GM12878 (cell line): ENCODE data around the gene EEF1AKMT2. TPM values are rescaled to one million over a fixed set of nuclear protein-coding genes. Genes with fewer than 3 reads are reported as not detected.

ENCODE experiments used
- ATAC-seq: fragments of 200-7000 bp; cut with Tn5 transposase; 3 replicates; pipeline ENCODE4 v1.9.1; 2020; ENCODE audit warnings: mild to moderate bottlenecking, moderate library complexity
- BruUV-seq: library from RNA; stranded (reverse); fragments of 400-500 nt; replicated peaks from 2 replicates; lab custom pipeline; 2021; lab: Mats Ljungman, UMichigan
- CTCF ChIA-PET: fragments of 300-600 bp; sonication (Branson Sonifier 250); formaldehyde crosslinking; extraction: SDS; loops from one replicate; lab custom pipeline; 2021; ENCODE audit warnings: inconsistent platforms; lab: Yijun Ruan, JAX
- POLR2A ChIA-PET: fragments of 350-600 bp; formaldehyde crosslinking; extraction: SDS; loops from one replicate; lab custom pipeline; 2021; ENCODE audit warnings: inconsistent platforms; lab: Charles Lee
- RAD21 ChIA-PET: fragments of 300-600 bp; sonication (Branson Sonifier 250); formaldehyde crosslinking; loops from one replicate; lab custom pipeline; 2023; ENCODE audit warnings: antibody characterized with exemption; ENCODE audit not compliant: unreplicated experiment; lab: Charles Lee
- SMC1A ChIA-PET: fragments of 300-600 bp; sonication (Branson Sonifier 250); formaldehyde crosslinking; loops from one replicate; lab custom pipeline; 2023; ENCODE audit not compliant: unreplicated experiment, uncharacterized antibody; lab: Charles Lee
- DNase-seq: peaks from one replicate; pipeline ENCODE4 v3.0.0-alpha.2; 2011; ENCODE audit warnings: low read depth, low spot score
- FAIRE-seq: peaks from 3 replicates; lab custom pipeline; 2011; peaks lifted over from hg19 to GRCh38; lab: Jason Lieb, UNC
- H2AFZ ChIP-seq: 2 replicates; pipeline ENCODE4 v1.6.0; 2011; ENCODE audit warnings: low read depth, low read length, control low read depth; ENCODE audit not compliant: control insufficient read depth
- H3K27ac ChIP-seq: 2 replicates; pipeline ENCODE4 v1.5.1; 2011; ENCODE audit warnings: control low read depth; ENCODE audit not compliant: control insufficient read depth, insufficient read depth
- H3K27me3 ChIP-seq, 2 experiments: replicated peaks in 1 of 2; 2 replicates each; pipeline versions ENCODE4 v1.6.0 to v1.6.1; 2011; ENCODE audit warnings: low read length in 1 of 2; ENCODE audit not compliant: control insufficient read depth in 2 of 2, insufficient read depth in 2 of 2
- H3K36me3 ChIP-seq, 2 experiments: 2 replicates each; pipeline ENCODE4 v1.5.1; 2011; ENCODE audit warnings: low read length in 1 of 2; ENCODE audit not compliant: control insufficient read depth in 2 of 2, insufficient read depth in 2 of 2
- H3K4me1 ChIP-seq: 2 replicates; pipeline ENCODE4 v1.6.1; 2011; ENCODE audit warnings: mild to moderate bottlenecking, low read length, moderate library complexity, mixed read lengths; ENCODE audit not compliant: control insufficient read depth, insufficient read depth
- H3K4me2 ChIP-seq: 2 replicates; pipeline ENCODE4 v1.6.0; 2011; ENCODE audit warnings: control low read depth; ENCODE audit not compliant: control insufficient read depth, insufficient read depth
- H3K4me3 ChIP-seq: fragments of 200-600 bp; sonication (generic); 2 replicates; pipeline ENCODE4 v1.5.1; 2016
- H3K79me2 ChIP-seq: 2 replicates; pipeline ENCODE4 v1.6.0; 2011; ENCODE audit warnings: low read length; ENCODE audit not compliant: control insufficient read depth, insufficient read depth
- H3K9ac ChIP-seq: 2 replicates; pipeline ENCODE4 v1.8.0; 2011; ENCODE audit warnings: low read length, control low read depth, mixed read lengths; ENCODE audit not compliant: control insufficient read depth, insufficient read depth
- H3K9me3 ChIP-seq: replicated peaks from 3 replicates; pipeline ENCODE4 v1.5.1; 2011; ENCODE audit warnings: mild to moderate bottlenecking, low read length; ENCODE audit not compliant: control insufficient read depth, insufficient read depth
- H4K20me1 ChIP-seq: 2 replicates; pipeline ENCODE4 v1.6.0; 2011; ENCODE audit not compliant: control insufficient read depth, insufficient read depth
- GATAD2B ChIP-seq: fragments of 450-650 bp; conservative IDR thresholded peaks from 2 replicates; pipeline ENCODE4 v1.6.1; 2017; ENCODE audit warnings: low read depth, mild to moderate bottlenecking, moderate library complexity
- POLR2A ChIP-seq: IDR thresholded peaks from 2 replicates; pipeline ENCODE4 v1.6.1; 2011; ENCODE audit warnings: low read depth, mild to moderate bottlenecking, low read length
- RAD21 ChIP-seq: IDR thresholded peaks from 2 replicates; pipeline ENCODE4 v1.6.1; 2011; ENCODE audit warnings: mild to moderate bottlenecking, low read depth, low read length, moderate library complexity; ENCODE audit not compliant: insufficient read depth
- WGBS: methylation state at CpG from one replicate; pipeline ENCODE4 v1.1.6; 2016; ENCODE audit warnings: low lambda C conversion rate; ENCODE audit not compliant: insufficient replicate concordance, insufficient coverage; ENCODE audit errors: missing lambda C conversion rate; 5-methylcytosine and 5-hydroxymethylcytosine counted together
- in situ Hi-C: fragments of 300-500 bp; cut with MboI; formaldehyde crosslinking; loops from 9 replicates; pipeline ENCODE4 v1.14.3; 2018; ENCODE audit warnings: mixed read lengths
- intact Hi-C: fragments of 100-400 bp; cut with micrococcal nuclease; formaldehyde crosslinking; loops from one replicate; pipeline ENCODE4 v1.14.2; 2022; ENCODE audit not compliant: unreplicated experiment
- polyA plus RNA-seq, 11 experiments: library from polyadenylated mRNA; depleted of rRNA in 4 of 11; unstranded in 6 of 11; stranded (reverse) in 5 of 11; fragments of >200 nt; fragmentation: Nextera tagmentation in 4 of 11; fragmentation: Illumina TruSeq in 1 of 11; extraction: Ambion mirVana in 4 of 11; extraction: Trizol in 1 of 11; gene quantifications; 1 replicate in 1 of 11; 2 replicates in 10 of 11; pipeline versions ENCODE4 v1.2.1 to v1.2.3, GENCODE V29; 2011 to 2016; ENCODE audit warnings: inconsistent platforms in 2 of 11, missing spikeins in 2 of 11, low read depth in 1 of 11
- total RNA-seq, 4 experiments: library from RNA; depleted of rRNA in 3 of 4; stranded (reverse); fragments of >200 nt in 3 of 4; fragmentation: Illumina TruSeq in 1 of 4; extraction: Trizol in 1 of 4; gene quantifications; 2 replicates each; pipeline versions ENCODE4 v1.2.1 to v1.2.3, GENCODE V29; 2013 to 2021
- TF ChIP-seq, protein P1 (sequence below): fragments of 450-650 bp; IDR thresholded peaks from 2 replicates; pipeline ENCODE4 v1.6.1; 2017; ENCODE audit warnings: mild to moderate bottlenecking, moderate library complexity
- TF ChIP-seq, protein P2 (sequence below): fragments of 450-650 bp; IDR thresholded peaks from 2 replicates; pipeline ENCODE4 v1.6.1; 2018; ENCODE audit warnings: mild to moderate bottlenecking, low read depth, moderate library complexity; ENCODE audit not compliant: partially characterized antibody
- TF ChIP-seq, protein P3 (sequence below), 3 experiments: IDR thresholded peaks in 2 of 3; conservative IDR thresholded peaks in 1 of 3; 2 replicates each; pipeline ENCODE4 v1.5.1; 2011; ENCODE audit warnings: low read depth in 3 of 3, low read length in 3 of 3, mild to moderate bottlenecking in 3 of 3, control low read depth in 2 of 3, moderate library complexity in 2 of 3, inconsistent platforms in 1 of 3, mixed read lengths in 1 of 3; ENCODE audit not compliant: control insufficient read depth in 2 of 3, insufficient read depth in 1 of 3; ENCODE audit errors: extremely low read depth in 1 of 3

EEF1AKMT2 gene
- total and polyA plus RNA-seq, 10 of the 15 experiments (the other 5 are each of a cell fraction or from before 2014, with no cell fraction given) = 9.1 to 29.3 (median 23.6) TPM

DNA sequence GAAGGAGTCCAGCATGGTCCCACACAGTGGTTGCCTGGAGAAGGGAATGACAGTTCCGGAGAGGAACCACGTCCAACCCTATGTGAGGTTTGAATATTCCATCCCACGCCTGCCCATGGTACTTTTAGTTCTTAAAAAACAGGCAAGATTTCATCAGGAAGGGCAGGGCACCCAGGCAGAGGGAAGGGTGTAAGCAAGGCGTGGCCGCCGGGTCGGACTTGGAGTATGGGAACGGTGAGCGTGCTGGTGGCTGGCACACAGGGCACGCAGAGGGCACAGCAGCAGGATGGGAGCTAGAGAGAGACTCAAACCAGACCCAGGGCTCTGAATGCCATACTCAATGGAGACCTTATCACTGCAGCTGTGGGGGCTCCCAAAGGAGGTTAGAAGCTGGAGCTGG, 81.8 kb downstream of the EEF1AKMT2 start:
- Histone ChIP-seq H3K79me2 (peaks cover 2% of the 10 kb centered on the region), H3K4me3 (no peak overlapping the region), H4K20me1 (no peaks in the 10 kb centered on the region), H2AFZ (no peak overlapping the region), H3K9ac (no peak overlapping the region), H3K4me2 (no peak overlapping the region), H3K27ac (no peak overlapping the region), H3K27me3 (no peaks in the 10 kb centered on the region), H3K36me3 (peaks cover under 1 to 14% of the 10 kb centered on the region in 2 experiments; a peak in 3 of 4 replicates), H3K4me1 (peaks cover 5% of the 10 kb centered on the region), H3K9me3 (no peaks in the 10 kb centered on the region)
- in situ Hi-C loops = no loop called here
- ChIA-PET RAD21 (no interaction called here), CTCF (no interaction called here), POLR2A (interaction anchor here (1.6 kb wide), 1 partner anchor 9 kb away, joined by 5 read pairs; no protein-coding TSS in a partner anchor), SMC1A (interaction anchor here (1.4 to 2.0 kb wide), 2 partner anchors 9 to 23 kb away, joined by 3 to 9 read pairs; no protein-coding TSS in a partner anchor)
- TF ChIP-seq, protein P1, sequence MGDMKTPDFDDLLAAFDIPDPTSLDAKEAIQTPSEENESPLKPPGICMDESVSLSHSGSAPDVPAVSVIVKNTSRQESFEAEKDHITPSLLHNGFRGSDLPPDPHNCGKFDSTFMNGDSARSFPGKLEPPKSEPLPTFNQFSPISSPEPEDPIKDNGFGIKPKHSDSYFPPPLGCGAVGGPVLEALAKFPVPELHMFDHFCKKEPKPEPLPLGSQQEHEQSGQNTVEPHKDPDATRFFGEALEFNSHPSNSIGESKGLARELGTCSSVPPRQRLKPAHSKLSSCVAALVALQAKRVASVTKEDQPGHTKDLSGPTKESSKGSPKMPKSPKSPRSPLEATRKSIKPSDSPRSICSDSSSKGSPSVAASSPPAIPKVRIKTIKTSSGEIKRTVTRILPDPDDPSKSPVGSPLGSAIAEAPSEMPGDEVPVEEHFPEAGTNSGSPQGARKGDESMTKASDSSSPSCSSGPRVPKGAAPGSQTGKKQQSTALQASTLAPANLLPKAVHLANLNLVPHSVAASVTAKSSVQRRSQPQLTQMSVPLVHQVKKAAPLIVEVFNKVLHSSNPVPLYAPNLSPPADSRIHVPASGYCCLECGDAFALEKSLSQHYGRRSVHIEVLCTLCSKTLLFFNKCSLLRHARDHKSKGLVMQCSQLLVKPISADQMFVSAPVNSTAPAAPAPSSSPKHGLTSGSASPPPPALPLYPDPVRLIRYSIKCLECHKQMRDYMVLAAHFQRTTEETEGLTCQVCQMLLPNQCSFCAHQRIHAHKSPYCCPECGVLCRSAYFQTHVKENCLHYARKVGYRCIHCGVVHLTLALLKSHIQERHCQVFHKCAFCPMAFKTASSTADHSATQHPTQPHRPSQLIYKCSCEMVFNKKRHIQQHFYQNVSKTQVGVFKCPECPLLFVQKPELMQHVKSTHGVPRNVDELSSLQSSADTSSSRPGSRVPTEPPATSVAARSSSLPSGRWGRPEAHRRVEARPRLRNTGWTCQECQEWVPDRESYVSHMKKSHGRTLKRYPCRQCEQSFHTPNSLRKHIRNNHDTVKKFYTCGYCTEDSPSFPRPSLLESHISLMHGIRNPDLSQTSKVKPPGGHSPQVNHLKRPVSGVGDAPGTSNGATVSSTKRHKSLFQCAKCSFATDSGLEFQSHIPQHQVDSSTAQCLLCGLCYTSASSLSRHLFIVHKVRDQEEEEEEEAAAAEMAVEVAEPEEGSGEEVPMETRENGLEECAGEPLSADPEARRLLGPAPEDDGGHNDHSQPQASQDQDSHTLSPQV = no peak
- TF ChIP-seq RAD21 (no peak), POLR2A (no peak), GATAD2B (no peak)
- TF ChIP-seq, protein P2, sequence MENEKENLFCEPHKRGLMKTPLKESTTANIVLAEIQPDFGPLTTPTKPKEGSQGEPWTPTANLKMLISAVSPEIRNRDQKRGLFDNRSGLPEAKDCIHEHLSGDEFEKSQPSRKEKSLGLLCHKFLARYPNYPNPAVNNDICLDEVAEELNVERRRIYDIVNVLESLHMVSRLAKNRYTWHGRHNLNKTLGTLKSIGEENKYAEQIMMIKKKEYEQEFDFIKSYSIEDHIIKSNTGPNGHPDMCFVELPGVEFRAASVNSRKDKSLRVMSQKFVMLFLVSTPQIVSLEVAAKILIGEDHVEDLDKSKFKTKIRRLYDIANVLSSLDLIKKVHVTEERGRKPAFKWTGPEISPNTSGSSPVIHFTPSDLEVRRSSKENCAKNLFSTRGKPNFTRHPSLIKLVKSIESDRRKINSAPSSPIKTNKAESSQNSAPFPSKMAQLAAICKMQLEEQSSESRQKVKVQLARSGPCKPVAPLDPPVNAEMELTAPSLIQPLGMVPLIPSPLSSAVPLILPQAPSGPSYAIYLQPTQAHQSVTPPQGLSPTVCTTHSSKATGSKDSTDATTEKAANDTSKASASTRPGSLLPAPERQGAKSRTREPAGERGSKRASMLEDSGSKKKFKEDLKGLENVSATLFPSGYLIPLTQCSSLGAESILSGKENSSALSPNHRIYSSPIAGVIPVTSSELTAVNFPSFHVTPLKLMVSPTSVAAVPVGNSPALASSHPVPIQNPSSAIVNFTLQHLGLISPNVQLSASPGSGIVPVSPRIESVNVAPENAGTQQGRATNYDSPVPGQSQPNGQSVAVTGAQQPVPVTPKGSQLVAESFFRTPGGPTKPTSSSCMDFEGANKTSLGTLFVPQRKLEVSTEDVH = no peak
- TF ChIP-seq, protein P3, sequence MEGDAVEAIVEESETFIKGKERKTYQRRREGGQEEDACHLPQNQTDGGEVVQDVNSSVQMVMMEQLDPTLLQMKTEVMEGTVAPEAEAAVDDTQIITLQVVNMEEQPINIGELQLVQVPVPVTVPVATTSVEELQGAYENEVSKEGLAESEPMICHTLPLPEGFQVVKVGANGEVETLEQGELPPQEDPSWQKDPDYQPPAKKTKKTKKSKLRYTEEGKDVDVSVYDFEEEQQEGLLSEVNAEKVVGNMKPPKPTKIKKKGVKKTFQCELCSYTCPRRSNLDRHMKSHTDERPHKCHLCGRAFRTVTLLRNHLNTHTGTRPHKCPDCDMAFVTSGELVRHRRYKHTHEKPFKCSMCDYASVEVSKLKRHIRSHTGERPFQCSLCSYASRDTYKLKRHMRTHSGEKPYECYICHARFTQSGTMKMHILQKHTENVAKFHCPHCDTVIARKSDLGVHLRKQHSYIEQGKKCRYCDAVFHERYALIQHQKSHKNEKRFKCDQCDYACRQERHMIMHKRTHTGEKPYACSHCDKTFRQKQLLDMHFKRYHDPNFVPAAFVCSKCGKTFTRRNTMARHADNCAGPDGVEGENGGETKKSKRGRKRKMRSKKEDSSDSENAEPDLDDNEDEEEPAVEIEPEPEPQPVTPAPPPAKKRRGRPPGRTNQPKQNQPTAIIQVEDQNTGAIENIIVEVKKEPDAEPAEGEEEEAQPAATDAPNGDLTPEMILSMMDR (IDR thresholded peaks at IDR 0.05 in 2 of 3, conservative IDR thresholded peaks at IDR 0.05 in 1 of 3; ENCODE audit: control insufficient read depth in 2 of 3, extremely low read depth in 1 of 3, insufficient read depth in 1 of 3, low read depth in 3 of 3, low read length in 3 of 3) = no peak
- WGBS = 97% methylated on average over 10 of the region's 10 CpGs
- DNase-seq = no peak
- no peak for FAIRE-seq
- intact Hi-C loops = no loop called here
- no peak for ATAC-seq
- BruUV-seq = no TSS peak
